Measurements from ENCODE around the gene ACVR1B. TPM values are rescaled to one million over a fixed set of nuclear protein-coding genes. Genes with fewer than 3 reads are reported as not detected.

The ACVR1B gene
- total and polyA plus RNA-seq, 2 donors (not counting 3 experiments of a cell fraction or from before 2014, with no cell fraction given) = 29.0 to 33.7 TPM

GRCh38 chr12:51911788-51912711, 39.4 kb upstream of the ACVR1B start:
- H3K4me2 ChIP-seq (ENCODE audit: insufficient read depth, low read length) = peak overlapping the region; percentile 96
- H3K79me2 ChIP-seq (ENCODE audit: control insufficient read depth, insufficient read depth, low read length) = peaks cover 91% of the 10 kb centered on the region
- H3K4me3 ChIP-seq (replicated peaks in 1 of 3; ENCODE audit: insufficient read depth in 1 of 3, low read depth in 1 of 3, low read length in 3 of 3) = peak overlapping the region; percentile 5 to 57 (median 44)
- CTCF ChIA-PET = interaction anchor here (0.9 to 11.4 kb wide), 17 partner anchors 9 to 492 kb away, joined by 3 to 286 read pairs (median 4); no protein-coding TSS in a partner anchor
- no peaks in the 10 kb centered on the region for H3K9me1 ChIP-seq (replicated peaks; ENCODE audit: control insufficient read depth, extremely low read depth, insufficient read depth, low read length)
- H3K27ac ChIP-seq (ENCODE audit: insufficient read depth, low read depth, low read length) = peak overlapping the region; percentile 99
- BruUV-seq (replicated peaks) = no TSS peak
- POLR2A ChIA-PET = interaction anchor here (1.0 to 2.1 kb wide), 5 partner anchors 10 to 95 kb away, joined by 3 to 12 read pairs (median 6); partner anchors contain the start of gene TAMALIN
- DNase-seq (ENCODE audit: low read depth, low spot score) (peak; percentile 86), FAIRE-seq (peak; percentile 97)
- dilution Hi-C loops (cut with MboI; ENCODE audit: extremely low pct_ligation_motif_present, low sequenced_read_pairs) (no loop called here), intact Hi-C loops (cut with micrococcal nuclease) (loop anchor here (1.0 kb wide), 2 partner anchors 14 to 17 kb away; no protein-coding TSS in a partner anchor)
- peaks cover 17 to 31% of the 10 kb centered on the region in 2 experiments for H3K36me3 ChIP-seq (ENCODE audit: control insufficient read depth in 2 of 2, extremely low read depth in 1 of 2, insufficient read depth in 2 of 2, low read length in 2 of 2)
- H3K4me1 ChIP-seq (ENCODE audit: control insufficient read depth, extremely low read depth, insufficient read depth, low read length) = peaks cover 59% of the 10 kb centered on the region
- H2AFZ ChIP-seq (ENCODE audit: low read depth, low read length) = no peak overlapping the region
- no peaks in the 10 kb centered on the region for H4K20me1 ChIP-seq (replicated peaks; ENCODE audit: control insufficient read depth, extremely low read depth, insufficient read depth, low read length)
- TF ChIP-seq POLR2A (IDR thresholded peaks at IDR 0.05; ENCODE audit: low read depth, low read length) (peak; percentile 10), FOS (IDR thresholded peaks at IDR 0.05; ENCODE audit: borderline replicate concordance, insufficient read depth, low read length) (no peak), CTCF (IDR thresholded peaks at IDR 0.05; ENCODE audit: extremely low read depth in 1 of 2, insufficient read depth in 1 of 2, low read depth in 1 of 2, low read length in 2 of 2) (no peak), EZH2 (IDR thresholded peaks at IDR 0.05; ENCODE audit: borderline replicate concordance, low read depth, low read length, severe bottlenecking) (no peak), JUN (IDR thresholded peaks at IDR 0.05; ENCODE audit: borderline replicate concordance, insufficient read depth, insufficient read length, low read depth) (no peak), POLR2AphosphoS5 (IDR thresholded peaks at IDR 0.05; ENCODE audit: insufficient read depth, low read depth, low read length) (peak; percentile 55), MYC (IDR thresholded peaks at IDR 0.05; ENCODE audit: low read depth, low read length) (no peak), MAX (IDR thresholded peaks at IDR 0.05; ENCODE audit: insufficient read depth, insufficient read length) (no peak), GATA2 (IDR thresholded peaks at IDR 0.05; ENCODE audit: insufficient read depth, insufficient read length, low read depth, low read length) (peak; percentile 66)
- H3K27me3 ChIP-seq (ENCODE audit: control insufficient read depth in 2 of 2, insufficient read depth in 2 of 2, low read length in 2 of 2) = no peaks in the 10 kb centered on the region
- peak overlapping the region; percentile 56 for H3K9ac ChIP-seq (replicated peaks; ENCODE audit: extremely low read depth, insufficient read depth, low read length)
- no peaks in the 10 kb centered on the region for H3K9me3 ChIP-seq (replicated peaks; ENCODE audit: control insufficient read depth, insufficient read depth, low read length)
